H9 (cell line): ENCODE measurements around the gene ZBTB49. TPM values are rescaled to one million over a fixed set of nuclear protein-coding genes. Genes with fewer than 3 reads are reported as not detected.

Experiments used
- DNase-seq: peaks from one replicate; pipeline ENCODE4 v3.0.0-alpha.2; 2017
- H2AFZ ChIP-seq: one replicate; pipeline ENCODE4 v1.6.1; 2013; ENCODE audit warnings: mild to moderate bottlenecking, low read length, control low read depth, moderate library complexity
- H2AK5ac ChIP-seq: 2 replicates; pipeline ENCODE4 v1.6.1; 2013; ENCODE audit warnings: low read length, control low read depth, mixed read lengths; ENCODE audit not compliant: insufficient read length
- H2BK120ac ChIP-seq: one replicate; pipeline ENCODE4 v1.6.1; 2013; ENCODE audit warnings: low read depth, mild to moderate bottlenecking, low read length, control low read depth, inconsistent platforms; ENCODE audit not compliant: poor library complexity, severe bottlenecking
- H2BK12ac ChIP-seq: 2 replicates; pipeline ENCODE4 v1.6.1; 2013; ENCODE audit warnings: low read length, control low read depth, mixed read lengths, low read depth; ENCODE audit not compliant: insufficient read length
- H2BK15ac ChIP-seq: 2 replicates; pipeline ENCODE4 v1.6.1; 2013; ENCODE audit warnings: low read depth, low read length, control low read depth
- H2BK20ac ChIP-seq: one replicate; pipeline ENCODE4 v1.6.1; 2013; ENCODE audit warnings: low read depth, mild to moderate bottlenecking, low read length, control low read depth, inconsistent platforms; ENCODE audit not compliant: poor library complexity, severe bottlenecking
- H2BK5ac ChIP-seq: 2 replicates; pipeline ENCODE4 v1.6.1; 2013; ENCODE audit warnings: low read length, control low read depth, mixed read lengths; ENCODE audit not compliant: insufficient read length
- H3K14ac ChIP-seq: 2 replicates; pipeline ENCODE4 v1.6.1; 2013; ENCODE audit warnings: low read length, control low read depth; ENCODE audit not compliant: insufficient read depth
- H3K18ac ChIP-seq: 2 replicates; pipeline ENCODE4 v1.6.1; 2013; ENCODE audit warnings: low read depth, mild to moderate bottlenecking, mixed read lengths, low read length, control low read depth; ENCODE audit not compliant: insufficient read length
- H3K23ac ChIP-seq: 2 replicates; pipeline ENCODE4 v1.6.1; 2013; ENCODE audit warnings: low read length, control low read depth, mixed read lengths, low read depth; ENCODE audit not compliant: insufficient read length
- H3K23me2 ChIP-seq: 2 replicates; pipeline ENCODE4 v1.6.1; 2013; ENCODE audit warnings: low read depth, mild to moderate bottlenecking, mixed read lengths, low read length, control low read depth; ENCODE audit not compliant: insufficient read length, poor library complexity, severe bottlenecking
- H3K27ac ChIP-seq: 2 replicates; pipeline ENCODE4 v1.5.1; 2013; ENCODE audit warnings: low read length, control low read depth, mixed read lengths, low read depth; ENCODE audit not compliant: insufficient read length
- H3K27me3 ChIP-seq: 2 replicates; pipeline ENCODE4 v1.6.1; 2013; ENCODE audit warnings: low read length, control low read depth, inconsistent platforms; ENCODE audit not compliant: insufficient read depth
- H3K4ac ChIP-seq: 2 replicates; pipeline ENCODE4 v1.6.1; 2013; ENCODE audit warnings: low read depth, mild to moderate bottlenecking, control low read depth, inconsistent platforms, low read length, moderate library complexity
- H3K4me1 ChIP-seq: 2 replicates; pipeline ENCODE4 v1.6.1; 2013; ENCODE audit warnings: low read length, control low read depth, inconsistent platforms; ENCODE audit not compliant: insufficient read depth
- H3K4me2 ChIP-seq: 2 replicates; pipeline ENCODE4 v1.6.1; 2013; ENCODE audit warnings: low read length, control low read depth, mixed read lengths; ENCODE audit not compliant: insufficient read length, insufficient read depth
- H3K56ac ChIP-seq: 2 replicates; pipeline ENCODE4 v1.6.1; 2013; ENCODE audit warnings: low read depth, mild to moderate bottlenecking, mixed read lengths, low read length, control low read depth; ENCODE audit not compliant: insufficient read length
- H3K79me1 ChIP-seq: 2 replicates; pipeline ENCODE4 v1.6.1; 2013; ENCODE audit warnings: low read depth, mild to moderate bottlenecking, moderate library complexity, low read length, control low read depth, inconsistent platforms; ENCODE audit not compliant: insufficient read depth, poor library complexity, severe bottlenecking
- H3K79me2 ChIP-seq: 2 replicates; pipeline ENCODE4 v1.6.1; 2013; ENCODE audit warnings: low read length, control low read depth, inconsistent platforms; ENCODE audit not compliant: insufficient read depth
- H3K9ac ChIP-seq: 2 replicates; pipeline ENCODE4 v1.6.1; 2013; ENCODE audit warnings: low read length, control low read depth, mixed read lengths; ENCODE audit not compliant: insufficient read length; ENCODE audit errors: extremely low read depth
- H3K9me3 ChIP-seq: one replicate; pipeline ENCODE4 v1.6.1; 2013; ENCODE audit warnings: low read depth, low read length, inconsistent platforms; ENCODE audit not compliant: control insufficient read depth
- H3T11ph ChIP-seq: one replicate; pipeline ENCODE4 v1.6.1; 2013; ENCODE audit warnings: mild to moderate bottlenecking, low read length, control low read depth, inconsistent platforms
- H4K20me1 ChIP-seq: one replicate; pipeline ENCODE4 v1.6.1; 2013; ENCODE audit not compliant: control insufficient read depth, insufficient read length, insufficient read depth
- H4K5ac ChIP-seq: 2 replicates; pipeline ENCODE4 v1.6.1; 2013; ENCODE audit warnings: low read depth, mild to moderate bottlenecking, mixed read lengths, low read length, control low read depth; ENCODE audit not compliant: insufficient read length
- H4K8ac ChIP-seq: replicated peaks from 2 replicates; pipeline ENCODE4 v1.6.1; 2013; ENCODE audit warnings: low read length, control low read depth, mixed read lengths, low read depth; ENCODE audit not compliant: insufficient read length
- H4K91ac ChIP-seq: 2 replicates; pipeline ENCODE4 v1.6.1; 2013; ENCODE audit warnings: low read depth, mild to moderate bottlenecking, moderate library complexity, mixed read lengths, low read length, control low read depth; ENCODE audit not compliant: insufficient read length
- H3K27ac Mint-ChIP-seq, 3 experiments: 2 replicates in 2 of 3; 3 replicates in 1 of 3; pipeline ENCODE4 v1.8.0; 2020 to 2021; ENCODE audit warnings: mixed read lengths in 3 of 3, mild to moderate bottlenecking in 1 of 3, moderate library complexity in 1 of 3
- H3K27me3 Mint-ChIP-seq: 2 replicates; pipeline ENCODE4 v1.8.0; 2021; ENCODE audit warnings: low read depth, mild to moderate bottlenecking, moderate library complexity, mixed read lengths
- H3K36me3 Mint-ChIP-seq, 3 experiments: 2 replicates in 2 of 3; 3 replicates in 1 of 3; pipeline ENCODE4 v1.8.0; 2020 to 2021; ENCODE audit warnings: low read depth in 3 of 3, mixed read lengths in 3 of 3; ENCODE audit not compliant: insufficient read depth in 1 of 3
- H3K4me1 Mint-ChIP-seq, 2 experiments: 2 replicates each; pipeline ENCODE4 v1.8.0; 2020; ENCODE audit warnings: mixed read lengths in 2 of 2
- H3K4me3 Mint-ChIP-seq, 2 experiments: 2 replicates in 1 of 2; 3 replicates in 1 of 2; pipeline ENCODE4 v1.8.0; 2020 to 2021; ENCODE audit warnings: mild to moderate bottlenecking in 2 of 2, mixed read lengths in 2 of 2, moderate library complexity in 1 of 2
- H3K9me3 Mint-ChIP-seq, 2 experiments: 2 replicates in 1 of 2; 3 replicates in 1 of 2; pipeline ENCODE4 v1.8.0; 2020; ENCODE audit warnings: mild to moderate bottlenecking in 2 of 2, mixed read lengths in 2 of 2, moderate library complexity in 1 of 2
- WGBS: extraction: QIAGEN DNeasy Blood & Tissue Kit; methylation state at CpG from one replicate; pipeline ENCODE4 v1.1.7; 2013; ENCODE audit warnings: missing lambda C conversion rate, low lambda C conversion rate, mixed read lengths; ENCODE audit not compliant: insufficient read length; ENCODE audit errors: extremely low coverage; 5-methylcytosine and 5-hydroxymethylcytosine counted together
- total RNA-seq: library from RNA; stranded (reverse); gene quantifications from 2 replicates; pipeline ENCODE4 v1.2.1, GENCODE V29; 2021
- TF ChIP-seq, protein P1 (sequence below): fragments of 200-600 bp; sonication (generic); conservative IDR thresholded peaks from 3 replicates; pipeline ENCODE4 v1.8.0; 2021; ENCODE audit warnings: antibody characterized with exemption, mild to moderate bottlenecking

Gene ZBTB49
- total RNA-seq, 1 experiment from 2014 or later = 8.7 TPM

DNA sequence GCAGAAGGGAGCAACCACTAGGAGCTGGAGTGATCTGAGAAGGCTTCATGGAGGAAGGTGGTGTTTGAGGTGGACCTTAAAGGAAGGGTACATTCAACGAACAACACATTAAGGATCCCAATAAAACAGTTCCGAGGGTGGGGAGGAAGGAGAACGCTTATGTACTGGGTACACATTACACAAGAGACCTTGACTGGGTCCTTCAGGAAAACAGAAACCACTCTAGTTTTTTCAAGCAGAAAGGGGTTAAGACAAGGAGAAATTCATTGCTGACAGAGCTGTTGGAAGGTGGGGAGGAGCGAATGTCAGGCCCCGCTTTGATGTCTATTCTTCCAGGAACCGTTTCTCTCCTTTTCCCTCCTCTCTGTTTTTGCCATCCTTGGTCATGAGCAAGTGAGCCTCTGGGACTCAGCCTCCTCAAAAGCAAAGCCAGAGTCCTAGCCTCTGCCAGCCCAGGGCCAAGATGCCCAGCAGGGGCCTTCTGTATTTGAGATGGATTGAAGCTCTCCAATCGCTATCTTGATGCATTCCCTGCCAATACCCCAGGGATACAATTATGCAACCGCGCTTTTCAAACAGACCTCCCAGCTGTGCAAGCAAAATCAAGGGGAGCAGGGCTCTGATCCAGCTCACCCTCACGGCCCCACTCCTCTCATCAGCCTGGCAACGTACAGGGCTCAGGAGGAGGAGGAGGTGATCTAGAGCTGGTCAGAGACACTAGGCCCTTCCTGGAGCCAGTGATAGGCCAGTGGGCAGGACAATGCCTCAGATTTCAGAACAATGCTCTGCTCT lies 48.4 kb downstream of the ZBTB49 start:
- Histone ChIP-seq H3K79me2 (no peaks in the 10 kb centered on the region), H2BK5ac (no peak overlapping the region), H2AFZ (no peak overlapping the region), H2BK120ac (no peak overlapping the region), H3K9me3 (no peaks in the 10 kb centered on the region), H3K56ac (no peak overlapping the region), H3K4me1 (no peaks in the 10 kb centered on the region), H2BK20ac (no peak overlapping the region), H2BK15ac (no peak overlapping the region), H2BK12ac (no peak overlapping the region), H3K18ac (no peak overlapping the region), H3K27ac (no peak overlapping the region), H4K91ac (no peak overlapping the region), H3K27me3 (no peaks in the 10 kb centered on the region), H3K4me2 (no peak overlapping the region), H3K23ac (no peak overlapping the region), H3K9ac (no peak overlapping the region), H3K79me1 (no peaks in the 10 kb centered on the region), H3K23me2 (no peaks in the 10 kb centered on the region), H3K14ac (no peak overlapping the region), H4K8ac (no peak overlapping the region), H4K20me1 (no peaks in the 10 kb centered on the region), H3T11ph (no peak overlapping the region), H2AK5ac (no peak overlapping the region), H4K5ac (no peak overlapping the region), H3K4ac (no peak overlapping the region)
- Mint-ChIP-seq H3K4me1 (no peaks in the 10 kb centered on the region; a peak in 1 of 4 replicates), H3K9me3 (no peaks in the 10 kb centered on the region; a peak in 1 of 5 replicates), H3K27ac (no peak overlapping the region; a peak in 1 of 7 replicates), H3K27me3 (peaks cover 40% of the 10 kb centered on the region), H3K4me3 (no peak overlapping the region), H3K36me3 (no peaks in the 10 kb centered on the region)
- TF ChIP-seq, protein P1, sequence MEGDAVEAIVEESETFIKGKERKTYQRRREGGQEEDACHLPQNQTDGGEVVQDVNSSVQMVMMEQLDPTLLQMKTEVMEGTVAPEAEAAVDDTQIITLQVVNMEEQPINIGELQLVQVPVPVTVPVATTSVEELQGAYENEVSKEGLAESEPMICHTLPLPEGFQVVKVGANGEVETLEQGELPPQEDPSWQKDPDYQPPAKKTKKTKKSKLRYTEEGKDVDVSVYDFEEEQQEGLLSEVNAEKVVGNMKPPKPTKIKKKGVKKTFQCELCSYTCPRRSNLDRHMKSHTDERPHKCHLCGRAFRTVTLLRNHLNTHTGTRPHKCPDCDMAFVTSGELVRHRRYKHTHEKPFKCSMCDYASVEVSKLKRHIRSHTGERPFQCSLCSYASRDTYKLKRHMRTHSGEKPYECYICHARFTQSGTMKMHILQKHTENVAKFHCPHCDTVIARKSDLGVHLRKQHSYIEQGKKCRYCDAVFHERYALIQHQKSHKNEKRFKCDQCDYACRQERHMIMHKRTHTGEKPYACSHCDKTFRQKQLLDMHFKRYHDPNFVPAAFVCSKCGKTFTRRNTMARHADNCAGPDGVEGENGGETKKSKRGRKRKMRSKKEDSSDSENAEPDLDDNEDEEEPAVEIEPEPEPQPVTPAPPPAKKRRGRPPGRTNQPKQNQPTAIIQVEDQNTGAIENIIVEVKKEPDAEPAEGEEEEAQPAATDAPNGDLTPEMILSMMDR = no peak
- WGBS = no CpG with 5 or more reads among the region's 11 CpGs
- DNase-seq = no peak
